ENCODE measurements around the gene ACSM2B.
"Not testable (repeated sequence)": the region's sequence is repeated elsewhere in the genome, so short reads cannot be mapped to it uniquely, and the experiment has no call there.

The ACSM2B gene

DNA sequence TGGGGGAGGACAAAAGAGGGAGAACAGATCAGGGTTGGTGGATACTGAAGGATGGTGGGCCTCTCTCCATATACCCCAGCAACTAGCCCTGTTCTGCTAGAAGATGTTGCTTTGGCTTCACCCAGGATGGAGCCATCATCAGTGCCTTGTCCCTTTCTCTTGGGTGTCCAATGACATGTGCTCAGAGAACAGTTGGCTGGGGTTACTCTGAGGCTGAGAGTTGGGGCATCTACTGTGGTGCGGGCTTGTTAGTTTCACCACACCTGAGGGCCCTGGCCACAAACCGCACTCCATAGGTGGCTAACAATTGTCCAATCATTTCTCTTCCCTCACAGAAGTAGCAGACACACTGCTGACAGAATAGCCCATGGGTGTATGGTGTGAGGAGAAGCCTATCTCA lies 18.9 kb upstream of the ACSM2B start:
- not testable (repeated sequence) for DNase-seq (ENCODE audit: low read depth, low spot score)

- not testable (repeated sequence) for DNase-seq (ENCODE audit: low read depth, low spot score)
These were observed 16.6 kb upstream of the ACSM2B start for GRCh38 chr16:20592780-20593179.

DNA sequence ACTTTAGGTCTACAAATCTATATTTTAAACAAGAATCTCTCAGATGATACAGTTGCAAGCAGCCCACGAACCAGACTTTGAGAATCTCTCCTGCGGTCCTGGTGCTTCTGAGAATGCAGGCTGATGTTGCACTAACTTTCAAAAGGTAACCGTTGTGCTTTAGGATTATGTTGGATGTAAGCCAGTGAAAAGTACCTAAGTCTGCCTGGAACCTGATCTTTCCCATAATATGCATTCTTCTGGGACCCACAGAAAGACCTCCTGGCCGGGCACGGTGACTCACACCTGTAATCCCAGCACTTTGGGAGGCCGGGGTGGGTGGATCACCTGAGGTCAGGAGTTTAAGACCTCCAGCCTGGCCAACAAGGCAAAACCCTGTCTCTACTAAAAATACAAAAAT lies 13.3 kb upstream of the ACSM2B start:
- DNase-seq (ENCODE audit: low read depth, low spot score), result not testable (repeated sequence)

- not testable (repeated sequence) for DNase-seq (ENCODE audit: low read depth, low spot score)
These were observed 11.5 kb upstream of the ACSM2B start for GRCh38 chr16:20587645-20588074.

DNA sequence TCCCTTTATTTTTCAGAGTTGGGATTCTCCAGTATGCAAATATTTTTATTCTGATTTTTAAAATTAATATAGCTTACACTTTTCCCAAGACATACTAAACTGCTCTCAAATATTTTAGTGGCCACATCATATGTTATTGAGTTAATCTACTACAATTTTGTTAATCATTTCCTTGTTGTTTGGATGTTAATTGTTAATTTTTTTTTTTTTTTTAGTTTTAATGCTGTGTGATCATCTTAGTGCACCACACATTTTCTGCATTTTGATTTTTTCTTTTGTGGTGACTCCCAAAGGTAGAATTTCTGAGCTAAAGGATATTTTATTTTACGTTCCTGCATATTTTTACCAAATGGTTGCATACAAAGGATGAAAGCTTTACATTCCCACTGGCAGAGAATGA lies 10.5 kb upstream of the ACSM2B start:
- not testable (repeated sequence) for DNase-seq (ENCODE audit: low read depth, low spot score)

GRCh38 chr16:20586112-20586511 lies 9.9 kb upstream of the ACSM2B start:
- DNase-seq (ENCODE audit: low read depth, low spot score), result not testable (repeated sequence)

DNA sequence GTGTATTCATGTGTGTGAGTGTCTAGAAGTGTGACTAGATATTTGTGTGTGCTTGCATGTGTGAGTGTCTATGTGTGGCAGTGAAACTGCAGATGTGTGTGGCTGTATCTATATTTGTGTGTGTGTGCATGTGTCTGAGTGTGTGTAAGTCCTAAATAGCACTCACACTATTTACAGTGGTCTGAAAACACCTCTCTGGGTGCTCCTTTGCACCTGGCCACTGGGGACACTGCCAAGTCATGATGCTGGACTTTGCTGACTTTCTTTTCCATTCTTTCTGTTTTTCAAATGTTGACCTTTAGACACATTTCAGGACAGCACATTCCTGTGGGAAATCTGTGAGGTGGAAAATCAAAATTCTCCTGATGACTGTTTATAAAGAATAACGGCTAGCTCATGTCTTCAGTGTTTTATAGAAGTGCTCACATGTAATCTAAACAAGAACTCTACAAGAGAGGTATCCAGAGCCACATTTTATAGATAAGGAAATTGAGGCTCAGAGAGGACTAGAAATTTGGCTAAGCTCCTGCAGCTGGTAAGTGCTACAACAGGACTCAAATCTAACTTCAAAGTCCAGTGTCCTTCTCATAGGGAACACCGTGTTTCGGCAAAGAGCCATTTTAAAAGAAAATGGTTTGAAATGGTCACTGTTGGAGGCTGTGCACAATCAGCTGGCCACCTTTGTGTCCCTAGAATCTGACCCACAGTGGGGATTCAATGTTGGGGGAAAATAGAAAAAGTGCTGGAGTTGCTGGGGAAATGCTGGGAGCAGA lies 4.5 kb upstream of the ACSM2B start:
- not testable (repeated sequence) for DNase-seq (ENCODE audit: low read depth, low spot score)

- DNase-seq (ENCODE audit: low read depth, low spot score), result not testable (repeated sequence)
These were observed 1.9 kb upstream of the ACSM2B start for GRCh38 chr16:20578091-20578490.

- not testable (repeated sequence) for DNase-seq (ENCODE audit: low read depth, low spot score)
These were observed 7.0 kb downstream of the ACSM2B start for GRCh38 chr16:20569117-20569651.

DNA sequence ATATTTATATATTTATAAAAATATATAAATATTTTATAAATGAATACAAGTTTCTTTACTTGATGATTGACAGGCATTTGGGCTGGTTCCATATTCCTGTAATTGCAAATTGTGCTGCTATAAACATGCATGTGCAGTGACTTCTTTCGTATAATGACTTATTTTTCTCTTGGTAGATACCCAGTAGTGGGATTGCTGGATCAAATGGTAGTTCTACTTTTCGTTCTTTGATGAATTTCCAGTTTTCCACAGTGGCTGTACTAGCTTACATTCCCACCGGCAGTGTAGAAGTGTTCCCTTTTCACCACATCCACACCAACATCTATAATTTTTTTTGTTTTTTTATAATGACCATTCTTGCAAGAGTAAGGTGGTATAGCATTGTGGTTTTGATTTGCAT lies 7.8 kb downstream of the ACSM2B start:
- no peak for DNase-seq (ENCODE audit: low read depth, low spot score)

- DNase-seq (ENCODE audit: low read depth, low spot score), result no peak
These were observed 9.3 kb downstream of the ACSM2B start for GRCh38 chr16:20566864-20567263.

DNA sequence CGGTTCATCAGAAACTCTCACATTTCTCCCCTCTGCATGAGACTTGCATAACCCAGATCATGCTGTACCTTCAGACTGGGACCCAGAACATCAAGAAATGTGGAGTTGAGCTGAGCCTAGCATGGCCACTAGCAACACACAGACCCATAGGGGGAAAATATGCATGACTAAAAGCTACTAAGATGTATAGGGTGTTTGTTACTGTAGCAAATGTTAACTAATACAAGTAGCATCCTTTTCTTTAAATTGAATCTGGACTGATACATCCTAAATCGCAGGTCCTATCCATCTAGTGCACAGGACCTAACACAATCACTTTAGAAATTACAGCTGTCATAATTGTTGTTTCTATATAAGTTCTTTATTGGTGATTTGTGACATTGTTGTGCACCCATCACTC lies 10.8 kb downstream of the ACSM2B start:
- DNase-seq (ENCODE audit: low read depth, low spot score), result not testable (repeated sequence)

DNA sequence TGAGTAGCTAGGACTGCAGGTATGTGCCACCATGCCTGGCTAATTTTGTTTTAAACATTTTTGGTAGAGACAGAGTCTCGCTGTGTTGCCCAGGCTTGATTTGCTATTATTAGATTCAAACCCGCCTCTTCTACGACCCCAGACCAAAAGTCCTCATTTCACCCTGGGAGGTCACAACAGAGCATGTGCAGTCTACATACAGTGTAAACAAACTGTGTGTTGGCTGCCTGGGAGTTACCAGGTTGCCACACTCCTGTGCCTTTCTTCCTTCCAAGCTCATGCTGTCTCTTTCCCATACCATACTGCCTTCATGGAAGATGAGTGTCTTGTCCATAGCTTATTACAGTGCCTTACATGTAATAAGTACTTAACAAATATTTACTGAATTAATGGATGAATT lies 11.9 kb downstream of the ACSM2B start:
- DNase-seq (ENCODE audit: low read depth, low spot score), result not testable (repeated sequence)

GRCh38 chr16:20555628-20556027 lies 20.5 kb downstream of the ACSM2B start:
- DNase-seq (ENCODE audit: low read depth, low spot score), result not testable (repeated sequence)

DNA sequence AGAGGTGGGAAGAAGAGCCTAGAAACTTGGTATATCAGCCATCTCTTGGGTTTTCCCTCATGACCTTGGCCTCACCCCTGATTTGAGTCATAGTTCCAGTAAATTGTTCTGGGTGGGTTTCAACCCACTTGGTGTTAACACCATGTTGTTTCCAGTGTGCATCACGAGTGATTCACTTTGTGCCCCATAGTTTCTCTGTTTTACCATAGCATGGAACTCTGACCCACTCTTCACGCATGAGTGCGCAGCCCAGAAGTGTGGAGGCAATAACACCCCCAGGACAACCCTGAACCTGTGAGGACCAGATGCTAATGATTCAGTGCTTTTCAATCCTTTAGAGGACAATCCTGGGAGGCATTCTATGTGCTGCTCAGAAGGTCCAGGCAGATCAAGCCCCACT lies 21.5 kb downstream of the ACSM2B start:
- DNase-seq (ENCODE audit: low read depth, low spot score), result not testable (repeated sequence)

GRCh38 chr16:20553493-20553892 lies 22.7 kb downstream of the ACSM2B start:
- peak; percentile 0 for DNase-seq (ENCODE audit: low read depth, low spot score)

GRCh38 chr16:20546951-20547350 lies 29.2 kb downstream of the ACSM2B start:
- DNase-seq (ENCODE audit: low read depth, low spot score), result not testable (repeated sequence)

GRCh38 chr16:20546278-20546853 lies 29.8 kb downstream of the ACSM2B start:
- DNase-seq (ENCODE audit: low read depth, low spot score), result not testable (repeated sequence)

DNA sequence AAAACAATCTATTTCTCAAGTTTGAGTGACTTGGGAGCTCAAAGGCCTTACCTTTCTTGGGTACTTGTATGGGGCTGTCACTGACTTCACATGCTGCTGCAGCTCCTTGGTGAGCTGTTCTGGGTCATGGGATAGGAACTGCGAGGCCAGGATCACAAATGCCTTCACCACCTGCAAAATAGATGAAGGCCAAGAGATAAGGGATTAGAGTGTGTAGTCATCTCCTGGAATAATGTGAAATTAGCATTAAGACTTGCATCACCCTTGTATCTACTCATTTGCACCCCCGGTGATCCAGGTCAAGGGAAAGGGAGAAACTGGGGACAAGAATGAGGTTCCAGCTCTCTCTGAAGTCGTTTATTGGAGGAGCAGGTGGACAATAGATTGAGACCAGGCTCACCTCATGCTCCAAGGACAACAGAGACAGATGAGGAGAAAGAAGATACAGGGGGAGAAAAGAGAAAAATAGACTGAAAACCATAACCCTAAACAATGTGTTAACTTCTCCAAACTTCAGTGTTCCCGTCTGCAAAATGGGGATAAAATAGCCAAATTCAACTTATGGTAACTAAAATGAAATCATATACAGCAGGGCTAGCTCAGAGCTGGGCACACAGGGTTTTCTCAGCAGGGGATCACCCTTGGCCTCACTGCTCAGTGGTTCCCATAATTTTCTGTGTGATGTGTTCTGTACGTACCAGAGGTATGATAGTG lies 35.4 kb downstream of the ACSM2B start:
- DNase-seq (ENCODE audit: low read depth, low spot score), result not testable (repeated sequence)

GRCh38 chr16:20538687-20539086 lies 37.5 kb downstream of the ACSM2B start:
- no peak for DNase-seq (ENCODE audit: low read depth, low spot score)

GRCh38 chr16:20538181-20538580 lies 38.0 kb downstream of the ACSM2B start:
- no peak for DNase-seq (ENCODE audit: low read depth, low spot score)

DNA sequence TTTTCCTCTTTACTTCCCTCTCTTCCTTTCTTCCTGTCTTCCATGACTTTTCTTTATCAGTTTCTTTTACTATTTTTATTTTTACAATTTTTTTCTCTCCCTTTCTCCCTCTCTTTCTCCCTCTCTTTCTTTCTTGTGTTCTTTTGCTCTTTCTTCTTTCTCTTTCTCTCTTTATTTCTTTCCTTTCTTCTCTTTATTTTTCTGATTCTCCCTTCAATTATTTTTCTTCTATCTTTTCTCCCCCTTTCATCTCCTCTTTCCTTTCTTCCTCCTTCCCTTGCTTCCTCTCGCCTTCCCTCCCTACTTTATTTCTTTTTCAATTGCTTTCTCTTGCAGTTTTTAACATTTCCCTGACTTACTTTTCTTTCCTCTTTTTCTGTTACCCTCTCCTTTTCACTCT lies 39.5 kb downstream of the ACSM2B start:
- DNase-seq (ENCODE audit: low read depth, low spot score), result not testable (repeated sequence)
